Glutamatergic neuron (in vitro differentiated cells): Measurements from ENCODE around the gene SYN1. TPM values are rescaled to one million over a fixed set of nuclear protein-coding genes. Genes with fewer than 3 reads are reported as not detected.

ENCODE experiments used
- DNase-seq: peaks from one replicate; pipeline ENCODE4 v3.0.0; 2022
- H3K27ac Mint-ChIP-seq: one replicate; pipeline ENCODE4 v1.8.0; 2020; ENCODE audit warnings: mild to moderate bottlenecking, mixed read lengths, inconsistent platforms; ENCODE audit not compliant: unreplicated experiment
- H3K27me3 Mint-ChIP-seq: one replicate; pipeline ENCODE4 v1.8.0; 2020; ENCODE audit warnings: mild to moderate bottlenecking, moderate library complexity, mixed read lengths, inconsistent platforms; ENCODE audit not compliant: unreplicated experiment
- H3K36me3 Mint-ChIP-seq: one replicate; pipeline ENCODE4 v1.8.0; 2020; ENCODE audit warnings: mild to moderate bottlenecking, mixed read lengths, inconsistent platforms; ENCODE audit not compliant: unreplicated experiment
- H3K4me1 Mint-ChIP-seq: one replicate; pipeline ENCODE4 v1.8.0; 2020; ENCODE audit warnings: mild to moderate bottlenecking, low read depth, mixed read lengths, inconsistent platforms; ENCODE audit not compliant: unreplicated experiment
- H3K4me3 Mint-ChIP-seq: one replicate; pipeline ENCODE4 v1.8.0; 2020; ENCODE audit warnings: mild to moderate bottlenecking, mixed read lengths, inconsistent platforms; ENCODE audit not compliant: unreplicated experiment
- H3K9me3 Mint-ChIP-seq: one replicate; pipeline ENCODE4 v1.8.0; 2020; ENCODE audit warnings: mild to moderate bottlenecking, moderate library complexity, mixed read lengths, inconsistent platforms; ENCODE audit not compliant: unreplicated experiment
- total RNA-seq: library from RNA; stranded (reverse); fragmentation: NEBNext Ultra II Directional; extraction: Animal tissue kit (Norgen Biotek cat#: 25700); gene quantifications from one replicate; pipeline ENCODE4 v1.2.1, GENCODE V29; 2021; ENCODE audit not compliant: unreplicated experiment
- TF ChIP-seq, protein P1 (sequence below): fragments of 200-600 bp; sonication (generic); IDR thresholded peaks from one replicate; pipeline ENCODE4 v1.5.0; 2021; ENCODE audit not compliant: partially characterized antibody, unreplicated experiment

Gene SYN1
- total RNA-seq, 1 donor from 2014 or later = 34.2 TPM

DNA sequence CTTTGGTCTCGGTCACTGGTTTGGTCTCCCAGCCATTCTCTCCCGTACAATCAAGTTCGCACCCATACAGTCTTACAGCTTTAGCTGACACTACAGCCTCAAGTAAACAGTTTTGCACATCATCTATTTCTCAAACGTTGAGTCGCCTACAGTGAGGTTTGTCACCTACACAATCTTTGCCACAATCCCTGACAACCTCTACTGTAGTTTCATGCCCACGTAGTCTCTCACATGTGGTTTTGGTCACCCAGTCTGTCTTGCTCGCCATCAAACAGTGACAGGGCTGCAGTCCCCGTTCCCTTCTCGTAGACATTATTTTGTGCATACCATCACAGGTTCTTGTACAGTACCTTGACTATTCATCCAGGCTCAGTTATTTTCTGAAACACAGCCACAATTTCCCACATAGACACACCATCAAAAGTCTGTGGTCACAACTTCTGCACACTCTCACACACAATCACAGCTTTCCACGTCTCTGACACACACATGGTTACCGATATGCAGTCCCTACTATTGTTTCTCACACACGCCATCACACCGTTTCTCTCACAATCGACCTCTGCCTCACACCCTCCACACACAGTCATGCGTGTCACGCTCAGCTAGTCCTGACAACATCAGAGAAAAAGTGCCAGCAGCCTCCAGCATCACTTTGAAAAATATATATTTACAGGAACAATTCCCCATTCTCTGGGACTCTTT, 15.4 kb upstream of the SYN1 start:
- no peak overlapping the region for H3K4me3 Mint-ChIP-seq
- TF ChIP-seq, protein P1, sequence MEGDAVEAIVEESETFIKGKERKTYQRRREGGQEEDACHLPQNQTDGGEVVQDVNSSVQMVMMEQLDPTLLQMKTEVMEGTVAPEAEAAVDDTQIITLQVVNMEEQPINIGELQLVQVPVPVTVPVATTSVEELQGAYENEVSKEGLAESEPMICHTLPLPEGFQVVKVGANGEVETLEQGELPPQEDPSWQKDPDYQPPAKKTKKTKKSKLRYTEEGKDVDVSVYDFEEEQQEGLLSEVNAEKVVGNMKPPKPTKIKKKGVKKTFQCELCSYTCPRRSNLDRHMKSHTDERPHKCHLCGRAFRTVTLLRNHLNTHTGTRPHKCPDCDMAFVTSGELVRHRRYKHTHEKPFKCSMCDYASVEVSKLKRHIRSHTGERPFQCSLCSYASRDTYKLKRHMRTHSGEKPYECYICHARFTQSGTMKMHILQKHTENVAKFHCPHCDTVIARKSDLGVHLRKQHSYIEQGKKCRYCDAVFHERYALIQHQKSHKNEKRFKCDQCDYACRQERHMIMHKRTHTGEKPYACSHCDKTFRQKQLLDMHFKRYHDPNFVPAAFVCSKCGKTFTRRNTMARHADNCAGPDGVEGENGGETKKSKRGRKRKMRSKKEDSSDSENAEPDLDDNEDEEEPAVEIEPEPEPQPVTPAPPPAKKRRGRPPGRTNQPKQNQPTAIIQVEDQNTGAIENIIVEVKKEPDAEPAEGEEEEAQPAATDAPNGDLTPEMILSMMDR = no peak
- H3K36me3 Mint-ChIP-seq = peaks cover 6% of the 10 kb centered on the region
- no peaks in the 10 kb centered on the region for H3K4me1 Mint-ChIP-seq
- H3K27me3 Mint-ChIP-seq = no peaks in the 10 kb centered on the region
- DNase-seq = no peak
- no peak overlapping the region for H3K27ac Mint-ChIP-seq
- H3K9me3 Mint-ChIP-seq = peaks cover 4% of the 10 kb centered on the region

DNA sequence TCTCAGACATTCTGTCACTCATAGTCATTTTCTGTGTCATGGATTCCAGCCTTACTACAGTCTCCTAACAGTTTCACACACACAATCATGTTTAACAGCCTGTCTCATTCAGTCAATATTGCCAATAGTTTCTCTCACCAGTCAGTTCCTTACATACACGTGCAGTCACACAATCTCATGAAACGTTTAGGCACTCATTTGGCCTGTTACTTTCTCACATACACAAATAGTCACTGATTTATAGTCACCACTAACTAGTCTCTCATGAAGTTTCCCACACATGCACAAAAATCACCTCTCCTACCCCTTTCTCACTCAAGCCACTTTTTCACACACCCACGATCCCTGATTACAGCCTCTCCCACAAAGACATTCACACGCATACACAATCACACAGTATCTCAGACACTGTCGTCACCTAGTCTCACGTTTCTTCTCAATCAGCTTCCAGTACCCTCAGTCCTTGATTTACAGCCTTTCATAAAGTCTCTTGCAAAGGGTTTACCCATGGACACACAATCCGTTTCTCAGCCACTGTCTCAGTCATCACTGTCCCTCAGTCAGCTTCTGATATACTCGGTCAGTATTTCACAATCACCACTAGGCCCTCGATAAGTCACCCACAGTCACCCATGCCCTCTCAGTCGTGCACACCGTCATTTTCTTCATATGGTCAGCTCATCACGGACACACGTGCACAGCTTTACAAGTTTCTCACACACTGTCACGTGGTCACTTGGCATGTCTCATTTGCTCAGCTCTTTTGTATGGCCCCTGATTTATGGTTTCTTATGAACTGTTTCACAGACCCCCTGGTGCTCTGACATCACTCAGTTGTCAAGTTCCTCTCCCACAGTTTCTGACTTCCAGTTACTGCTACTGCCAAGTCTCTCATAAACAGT, 14.3 kb upstream of the SYN1 start:
- no peaks in the 10 kb centered on the region for H3K36me3 Mint-ChIP-seq
- TF ChIP-seq, protein P1 = no peak
- no peaks in the 10 kb centered on the region for H3K4me1 Mint-ChIP-seq
- peaks cover 2% of the 10 kb centered on the region for H3K9me3 Mint-ChIP-seq
- no peaks in the 10 kb centered on the region for H3K27me3 Mint-ChIP-seq
- H3K4me3 Mint-ChIP-seq = no peak overlapping the region
- H3K27ac Mint-ChIP-seq = no peak overlapping the region
- no peak for DNase-seq

DNA sequence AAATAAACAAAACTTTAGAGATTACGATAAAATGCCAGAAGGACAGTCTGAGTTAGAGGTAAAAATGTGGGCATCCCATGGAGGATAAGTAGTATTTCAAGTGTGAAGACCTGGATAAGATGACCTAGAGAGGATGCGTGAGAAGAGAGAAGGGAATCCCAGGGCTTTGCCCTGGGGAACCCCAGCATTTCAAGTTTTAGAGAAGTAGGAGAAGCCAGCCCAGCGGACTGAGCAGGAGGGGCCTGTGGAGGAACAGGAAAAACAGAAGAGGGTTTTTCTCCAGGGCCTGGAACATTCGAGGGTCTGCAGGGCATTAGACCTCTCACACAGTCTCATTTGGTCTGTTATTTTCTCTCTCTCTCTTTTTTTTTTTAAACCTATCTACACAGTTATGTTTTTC, 13.0 kb upstream of the SYN1 start:
- H3K27ac Mint-ChIP-seq = no peak overlapping the region

DNA sequence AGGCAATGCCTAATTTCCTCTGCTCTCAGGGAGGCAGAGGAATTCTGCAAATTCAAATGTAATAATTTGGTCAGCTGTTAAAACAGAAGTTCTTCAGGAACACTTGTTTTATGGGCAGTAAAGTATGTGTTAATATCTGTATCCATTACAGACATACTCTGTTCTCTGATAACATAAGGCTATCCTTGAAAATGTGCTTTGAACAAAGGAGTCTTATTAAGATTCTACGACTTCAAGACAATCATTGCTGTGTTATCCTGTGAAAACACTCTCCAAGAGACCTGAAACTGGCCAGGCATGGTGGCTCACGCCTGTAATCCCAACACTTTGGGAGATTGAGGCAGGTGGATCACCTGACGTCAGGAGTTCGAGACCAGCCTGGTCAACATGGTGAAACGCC, 12.0 kb upstream of the SYN1 start:
- peaks cover 2% of the 10 kb centered on the region for H3K9me3 Mint-ChIP-seq
- no peaks in the 10 kb centered on the region for H3K36me3 Mint-ChIP-seq
- DNase-seq = no peak
- no peaks in the 10 kb centered on the region for H3K27me3 Mint-ChIP-seq
- no peaks in the 10 kb centered on the region for H3K4me1 Mint-ChIP-seq
- TF ChIP-seq, protein P1 = no peak
- no peak overlapping the region for H3K4me3 Mint-ChIP-seq
- H3K27ac Mint-ChIP-seq = no peak overlapping the region

More for the DNA sequence above, 13.0 kb upstream of the SYN1 start:
- TF ChIP-seq, protein P1 = no peak
- no peaks in the 10 kb centered on the region for H3K36me3 Mint-ChIP-seq
- no peak for DNase-seq
- H3K4me3 Mint-ChIP-seq = peak overlapping the region; percentile 16
- no peaks in the 10 kb centered on the region for H3K27me3 Mint-ChIP-seq
- no peaks in the 10 kb centered on the region for H3K4me1 Mint-ChIP-seq
- H3K9me3 Mint-ChIP-seq = peaks cover 2% of the 10 kb centered on the region
